PC-3 (cell line): ENCODE measurements around the gene TMEM131L. TPM values are rescaled to one million over a fixed set of nuclear protein-coding genes. Genes with fewer than 3 reads are reported as not detected.

Experiments used
- ATAC-seq: fragments of 200-7000 bp; cut with Tn5 transposase; 2 replicates; pipeline ENCODE4 v1.9.1; 2020; ENCODE audit warnings: mild to moderate bottlenecking, moderate library complexity
- BruUV-seq: library from RNA; stranded (reverse); fragments of 400-500 nt; replicated peaks from 2 replicates; lab custom pipeline; 2021; lab: Mats Ljungman, UMichigan
- CTCF ChIA-PET: fragments of 300-600 bp; sonication (Branson Sonifier 250); formaldehyde crosslinking; loops from one replicate; lab custom pipeline; 2022; ENCODE audit warnings: antibody characterized with exemption; lab: Charles Lee
- POLR2A ChIA-PET: fragments of 300-600 bp; sonication (Branson Sonifier 250); formaldehyde crosslinking; loops from one replicate; lab custom pipeline; 2022; ENCODE audit warnings: antibody characterized with exemption; ENCODE audit not compliant: unreplicated experiment; lab: Charles Lee
- DNase-seq: peaks from one replicate; pipeline ENCODE4 v3.0.0-alpha.2; 2015
- H2AFZ ChIP-seq: fragments of 300-600 bp; sonication (generic); 2 replicates; pipeline ENCODE4 v1.6.0; 2016; ENCODE audit warnings: antibody characterized with exemption, low read length
- H3F3A ChIP-seq: fragments of 300-600 bp; sonication (generic); one replicate; pipeline ENCODE4 v1.6.0; 2017; ENCODE audit warnings: antibody characterized with exemption, low read length, control low read depth, mild to moderate bottlenecking; ENCODE audit not compliant: unreplicated experiment
- H3K27ac ChIP-seq: fragments of 300-600 bp; sonication (generic); 2 replicates; pipeline ENCODE4 v1.5.1; 2016; ENCODE audit warnings: mild to moderate bottlenecking, low read length
- H3K27me3 ChIP-seq: fragments of 300-600 bp; sonication (generic); 2 replicates; pipeline ENCODE4 v1.6.1; 2016; ENCODE audit warnings: low read length, mixed read lengths
- H3K36me3 ChIP-seq: fragments of 300-600 bp; sonication (generic); 2 replicates; pipeline ENCODE4 v1.6.1; 2016; ENCODE audit warnings: low read depth, mixed run types, low read length, mixed read lengths
- H3K4me1 ChIP-seq: fragments of 300-600 bp; sonication (generic); 2 replicates; pipeline ENCODE4 v1.5.1; 2016; ENCODE audit warnings: low read length; ENCODE audit not compliant: insufficient read depth
- H3K4me2 ChIP-seq: fragments of 300-600 bp; sonication (generic); 2 replicates; pipeline ENCODE4 v1.6.0; 2016; ENCODE audit warnings: low read length
- H3K4me3 ChIP-seq: fragments of 300-600 bp; sonication (generic); 2 replicates; pipeline ENCODE4 v1.5.1; 2016; ENCODE audit warnings: mild to moderate bottlenecking, low read length, mixed read lengths
- H3K79me2 ChIP-seq: fragments of 300-600 bp; sonication (generic); 2 replicates; pipeline ENCODE4 v1.6.1; 2017; ENCODE audit warnings: low read length, mixed read lengths
- H3K9ac ChIP-seq: fragments of 300-600 bp; sonication (generic); 2 replicates; pipeline ENCODE4 v1.6.0; 2016; ENCODE audit warnings: mild to moderate bottlenecking, low read length
- H3K9me2 ChIP-seq: fragments of 300-600 bp; sonication (generic); replicated peaks from 2 replicates; pipeline ENCODE4 v1.6.1; 2016; ENCODE audit warnings: mixed run types, low read length, mixed read lengths
- H3K9me3 ChIP-seq: fragments of 300-600 bp; sonication (generic); 2 replicates; pipeline ENCODE4 v1.6.1; 2016; ENCODE audit warnings: low read length, mixed read lengths
- H4K20me1 ChIP-seq: fragments of 300-600 bp; sonication (generic); 2 replicates; pipeline ENCODE4 v1.6.1; 2016; ENCODE audit warnings: low read length, mixed read lengths
- CTCF ChIP-seq: fragments of 300-600 bp; sonication (generic); conservative IDR thresholded peaks from 2 replicates; pipeline ENCODE4 v1.5.1; 2017; ENCODE audit warnings: antibody characterized with exemption, low read depth, mild to moderate bottlenecking, low read length
- EZH2 ChIP-seq: fragments of 300-600 bp; sonication (generic); IDR thresholded peaks from one replicate; pipeline ENCODE4 v1.6.1; 2017; ENCODE audit warnings: antibody characterized with exemption, mild to moderate bottlenecking, low read length; ENCODE audit not compliant: unreplicated experiment
- EZH2phosphoT487 ChIP-seq: fragments of 300-600 bp; sonication (generic); IDR thresholded peaks from 2 replicates; pipeline ENCODE4 v1.6.1; 2018; ENCODE audit warnings: mild to moderate bottlenecking, antibody characterized with exemption, low read length, borderline replicate concordance
- intact Hi-C: fragments of 100-400 bp; cut with micrococcal nuclease; formaldehyde crosslinking; loops from 2 replicates; pipeline ENCODE4 v1.9.0; 2023
- total RNA-seq: library from RNA; depleted of rRNA; stranded (reverse); fragments of >200 nt; gene quantifications from 2 replicates; pipeline ENCODE4 v1.2.3, GENCODE V29; 2014

Gene TMEM131L
- total RNA-seq, 1 experiment from 2014 or later, result 7.7 TPM

- Histone ChIP-seq H3K9me3 (no peaks in the 10 kb centered on the region), H3K79me2 (peaks cover 18% of the 10 kb centered on the region; the same call in 1 of the 2 replicates), H3F3A (no peaks in the 10 kb centered on the region), H3K27me3 (no peaks in the 10 kb centered on the region), H2AFZ (no peak overlapping the region), H3K4me2 (peak overlapping the region; percentile 29), H3K4me3 (no peak overlapping the region), H3K27ac (peak overlapping the region; percentile 51), H3K36me3 (no peaks in the 10 kb centered on the region), H3K4me1 (peaks cover 34% of the 10 kb centered on the region), H4K20me1 (no peaks in the 10 kb centered on the region), H3K9me2 (no peaks in the 10 kb centered on the region), H3K9ac (no peak overlapping the region)
- ATAC-seq (peak; percentile 59), DNase-seq (peak; percentile 64)
- no TSS peak for BruUV-seq
- ChIA-PET CTCF (no interaction called here), POLR2A (interaction anchor here (0.5 kb wide), 1 partner anchor 22 kb away, joined by 3 read pairs; no protein-coding TSS in a partner anchor)
- intact Hi-C loops, result no loop called here
- no peak for TF ChIP-seq EZH2
- TF ChIP-seq CTCF, result no peak
- no peak for TF ChIP-seq EZH2phosphoT487
These were observed 31.0 kb downstream of the TMEM131L start for GRCh38 chr4:153497091-153497531.

- ChIA-PET CTCF (no interaction called here), POLR2A (no interaction called here)
- no TSS peak for BruUV-seq
- DNase-seq, result no peak
- H3K9me2 ChIP-seq, result no peaks in the 10 kb centered on the region
- no peak for TF ChIP-seq CTCF
- TF ChIP-seq EZH2phosphoT487, result no peak
- no peak for TF ChIP-seq EZH2
- no peaks in the 10 kb centered on the region for H3K9me3 ChIP-seq
- no peak overlapping the region for H3K27ac ChIP-seq
- intact Hi-C loops, result no loop called here
- H3K27me3 ChIP-seq, result no peaks in the 10 kb centered on the region
- H3K4me2 ChIP-seq, result no peak overlapping the region
- no peaks in the 10 kb centered on the region for H3F3A ChIP-seq
- H2AFZ ChIP-seq, result no peak overlapping the region
- no peak overlapping the region for H3K4me3 ChIP-seq
- H3K79me2 ChIP-seq, result peaks cover 18% of the 10 kb centered on the region; the same call in 1 of the 2 replicates
- H3K9ac ChIP-seq, result no peak overlapping the region
- no peaks in the 10 kb centered on the region for H3K36me3 ChIP-seq
- peaks cover 33% of the 10 kb centered on the region for H3K4me1 ChIP-seq
- no peak for ATAC-seq
- no peaks in the 10 kb centered on the region for H4K20me1 ChIP-seq
These were observed 32.1 kb downstream of the TMEM131L start for GRCh38 chr4:153497988-153498967.

GRCh38 chr4:153499005-153499404 lies 32.8 kb downstream of the TMEM131L start:
- DNase-seq (no peak), ATAC-seq (no peak)
- Histone ChIP-seq H3K9me3 (no peaks in the 10 kb centered on the region), H4K20me1 (no peaks in the 10 kb centered on the region), H3K4me3 (no peak overlapping the region), H3K4me1 (peaks cover 33% of the 10 kb centered on the region), H3K4me2 (no peak overlapping the region), H3K9ac (no peak overlapping the region), H3K27ac (no peak overlapping the region), H2AFZ (no peak overlapping the region), H3K79me2 (peaks cover 12% of the 10 kb centered on the region; the same call in 1 of the 2 replicates), H3K9me2 (no peaks in the 10 kb centered on the region), H3F3A (no peaks in the 10 kb centered on the region), H3K36me3 (no peaks in the 10 kb centered on the region), H3K27me3 (no peaks in the 10 kb centered on the region)
- no TSS peak for BruUV-seq
- CTCF ChIA-PET, result no interaction called here
- intact Hi-C loops, result no loop called here
- TF ChIP-seq EZH2phosphoT487 (no peak), EZH2 (no peak), CTCF (no peak)
- POLR2A ChIA-PET, result no interaction called here
